T-helper 17 cell (primary cell): ENCODE results near the gene GRK7. TPM values are rescaled to one million over a fixed set of nuclear protein-coding genes. Genes with fewer than 3 reads are reported as not detected.
"Not testable (repeated sequence)": the region's sequence is repeated elsewhere in the genome, so short reads cannot be mapped to it uniquely, and the experiment has no call there.

Experiments
- ATAC-seq: fragments of 150-1000 bp; cut with Tn5 transposase; 2 replicates; pipeline ENCODE4 v1.10.0; 2021; ENCODE audit warnings: mild to moderate bottlenecking, moderate library complexity
- DNase-seq, 3 donors: peaks; one replicate each; pipeline versions ENCODE4 v3.0.0 to v3.0.0-alpha.2; 2020 to 2021
- H3K9me3 ChIP-seq: one replicate; pipeline ENCODE4 v1.7.0; 2013; ENCODE audit warnings: low read length, mild to moderate bottlenecking; ENCODE audit not compliant: control insufficient read depth, poor library complexity, severe bottlenecking
- H3K27ac Mint-ChIP-seq: one replicate; pipeline ENCODE4 v1.8.0; 2022; ENCODE audit warnings: mild to moderate bottlenecking, moderate library complexity, mixed read lengths
- H3K27me3 Mint-ChIP-seq: one replicate; pipeline ENCODE4 v1.8.0; 2022; ENCODE audit warnings: mixed read lengths
- H3K36me3 Mint-ChIP-seq: one replicate; pipeline ENCODE4 v1.8.0; 2022; ENCODE audit warnings: low read depth, mixed read lengths
- H3K4me1 Mint-ChIP-seq: one replicate; pipeline ENCODE4 v1.8.0; 2022; ENCODE audit warnings: mild to moderate bottlenecking, mixed read lengths
- H3K4me3 Mint-ChIP-seq: one replicate; pipeline ENCODE4 v1.8.0; 2022; ENCODE audit warnings: mild to moderate bottlenecking, moderate library complexity, mixed read lengths
- total RNA-seq, 4 donors: library from RNA in 2 of 4; stranded (reverse) in 2 of 4; gene quantifications; one replicate each; pipeline ENCODE4 v1.2.3 and lab custom pipeline; 2022 to 2026

The GRK7 gene
- total RNA-seq, 2 donors from 2014 or later, result 0.18 to 0.20 TPM

DNA sequence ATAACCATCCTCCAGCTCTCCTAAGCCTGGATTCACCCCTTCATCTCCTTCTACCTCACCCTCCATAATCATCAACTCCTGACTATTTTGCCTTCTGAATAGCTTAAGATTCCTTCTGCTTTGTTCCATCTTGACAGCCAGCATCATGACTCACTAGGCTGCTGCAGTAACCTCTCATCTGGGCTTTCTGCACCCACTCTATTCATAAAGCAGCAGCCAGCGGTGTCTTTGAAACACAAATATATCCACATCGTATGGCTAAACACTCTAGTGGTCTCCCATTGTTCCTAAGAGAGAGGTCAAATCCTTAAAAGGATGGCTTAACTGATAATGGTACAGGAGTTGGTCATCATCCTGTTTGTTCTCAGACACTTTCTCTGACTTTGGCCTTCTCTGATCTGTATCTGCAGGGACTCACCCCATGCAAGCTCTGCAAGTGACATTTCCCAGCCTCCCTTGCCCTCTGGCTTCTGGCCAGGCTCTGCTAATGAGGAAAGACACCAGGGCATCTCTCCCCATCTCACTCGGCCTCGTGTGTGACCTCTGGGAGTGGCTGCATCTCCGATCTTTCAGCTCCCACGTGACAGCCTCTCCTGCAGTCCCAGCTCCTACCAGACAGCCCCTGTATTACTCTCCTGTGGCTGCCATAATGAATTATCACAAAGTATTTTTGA is 6.2 kb downstream of the GRK7 start:
- ATAC-seq (no peak), DNase-seq (no peak)
- no peaks in the 10 kb centered on the region for H3K9me3 ChIP-seq
- no peaks in the 10 kb centered on the region for H3K27me3 Mint-ChIP-seq
- no peak overlapping the region for H3K4me3 Mint-ChIP-seq
- H3K4me1 Mint-ChIP-seq, result peaks cover 7% of the 10 kb centered on the region
- peaks cover 7% of the 10 kb centered on the region for H3K36me3 Mint-ChIP-seq
- H3K27ac Mint-ChIP-seq, result no peak overlapping the region

DNA sequence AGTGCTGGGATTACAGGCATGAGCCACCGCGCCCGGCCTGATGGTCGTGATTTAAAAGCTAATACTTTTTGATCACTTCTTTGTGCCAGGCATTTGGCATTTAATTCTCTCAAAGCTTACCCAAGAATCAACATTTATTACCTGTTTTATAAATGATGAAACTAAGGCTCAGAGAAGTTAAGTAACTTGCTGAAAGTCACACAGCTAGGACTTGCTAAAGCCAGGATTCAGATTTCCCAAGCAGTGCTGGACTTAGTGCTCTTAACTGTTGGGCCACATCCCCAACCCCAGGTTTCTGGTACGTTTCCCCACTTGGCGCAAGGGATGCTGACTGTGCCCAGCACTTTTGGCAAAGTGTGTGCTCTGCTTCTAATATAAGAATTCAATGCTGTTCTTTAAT is 10.5 kb downstream of the GRK7 start:
- H3K27me3 Mint-ChIP-seq, result no peaks in the 10 kb centered on the region
- H3K4me3 Mint-ChIP-seq, result no peak overlapping the region
- peaks cover 5% of the 10 kb centered on the region for H3K36me3 Mint-ChIP-seq
- peaks cover 5% of the 10 kb centered on the region for H3K4me1 Mint-ChIP-seq
- no peaks in the 10 kb centered on the region for H3K9me3 ChIP-seq
- ATAC-seq, result no peak
- H3K27ac Mint-ChIP-seq, result no peak overlapping the region
- DNase-seq, result no peak

DNA sequence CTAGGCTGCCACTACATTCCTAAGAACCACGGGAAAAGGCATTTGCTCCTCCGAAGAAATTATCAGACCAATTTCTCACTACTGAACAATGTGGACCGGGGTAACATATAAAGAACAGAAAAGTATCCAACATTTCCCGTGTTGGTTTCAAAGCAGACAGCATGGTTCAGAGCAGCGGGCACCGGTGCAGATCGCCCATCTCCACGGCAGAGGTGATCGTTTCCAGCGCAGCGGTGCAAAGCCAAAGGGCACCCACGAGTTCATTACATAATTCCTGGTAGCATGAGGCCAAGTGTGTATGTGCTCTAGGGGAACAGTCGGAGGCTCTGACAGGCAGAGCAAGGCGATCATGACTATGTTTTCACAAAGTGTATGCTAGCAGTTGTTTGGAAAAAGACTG is 13.2 kb downstream of the GRK7 start:
- Mint-ChIP-seq H3K27me3 (no peaks in the 10 kb centered on the region), H3K4me3 (no peak overlapping the region), H3K27ac (no peak overlapping the region), H3K4me1 (no peaks in the 10 kb centered on the region), H3K36me3 (peaks cover 3% of the 10 kb centered on the region)
- no peak for ATAC-seq
- H3K9me3 ChIP-seq, result no peaks in the 10 kb centered on the region
- DNase-seq, result no peak

DNA sequence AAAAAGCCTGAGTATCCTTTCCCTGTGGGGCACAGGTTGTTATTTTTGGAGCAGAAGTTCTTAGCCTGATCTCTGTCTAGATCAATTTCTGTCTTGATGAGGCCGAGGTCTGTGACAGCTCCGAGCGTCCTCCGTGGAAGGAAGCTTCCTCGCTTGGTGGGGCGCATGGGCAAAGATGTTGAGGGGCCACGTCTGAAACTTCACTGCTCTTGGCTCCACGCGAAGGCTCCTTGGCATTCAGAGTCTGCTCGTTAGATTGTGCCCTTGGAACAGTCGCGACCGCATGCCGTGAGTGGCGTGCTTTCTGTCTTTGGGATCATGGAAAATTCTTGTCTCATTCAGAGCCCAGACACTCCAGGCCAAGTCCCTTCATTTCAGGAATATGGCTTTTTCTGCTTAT is 13.7 kb downstream of the GRK7 start:
- DNase-seq (no peak), ATAC-seq (no peak)
- no peaks in the 10 kb centered on the region for H3K9me3 ChIP-seq
- peaks cover 3% of the 10 kb centered on the region for H3K36me3 Mint-ChIP-seq
- H3K4me3 Mint-ChIP-seq, result no peak overlapping the region
- H3K27ac Mint-ChIP-seq, result no peak overlapping the region
- H3K27me3 Mint-ChIP-seq, result no peaks in the 10 kb centered on the region
- H3K4me1 Mint-ChIP-seq, result no peaks in the 10 kb centered on the region

DNA sequence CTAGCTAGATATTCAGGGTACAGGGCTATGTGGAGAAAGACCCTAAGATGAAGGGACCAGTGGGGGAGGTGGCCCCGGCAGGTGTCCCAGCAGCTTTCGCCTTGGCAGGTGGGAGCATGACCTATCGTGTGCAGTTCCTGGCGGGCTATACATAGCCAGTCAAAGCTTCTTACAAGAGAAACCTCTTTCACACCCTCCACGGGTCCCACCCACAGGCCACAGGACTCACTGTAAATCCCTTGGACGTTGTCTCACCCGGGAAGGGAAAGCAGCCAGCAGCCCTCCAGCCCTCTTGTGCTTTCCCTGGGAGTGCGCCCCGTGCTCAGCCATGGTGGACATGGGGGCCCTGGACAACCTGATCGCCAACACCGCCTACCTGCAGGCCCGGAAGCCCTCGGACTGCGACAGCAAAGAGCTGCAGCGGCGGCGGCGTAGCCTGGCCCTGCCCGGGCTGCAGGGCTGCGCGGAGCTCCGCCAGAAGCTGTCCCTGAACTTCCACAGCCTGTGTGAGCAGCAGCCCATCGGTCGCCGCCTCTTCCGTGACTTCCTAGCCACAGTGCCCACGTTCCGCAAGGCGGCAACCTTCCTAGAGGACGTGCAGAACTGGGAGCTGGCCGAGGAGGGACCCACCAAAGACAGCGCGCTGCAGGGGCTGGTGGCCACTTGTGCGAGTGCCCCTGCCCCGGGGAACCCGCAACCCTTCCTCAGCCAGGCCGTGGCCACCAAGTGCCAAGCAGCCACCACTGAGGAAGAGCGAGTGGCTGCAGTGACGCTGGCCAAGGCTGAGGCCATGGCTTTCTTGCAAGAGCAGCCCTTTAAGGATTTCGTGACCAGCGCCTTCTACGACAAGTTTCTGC is 15.0 kb downstream of the GRK7 start:
- peaks cover 3% of the 10 kb centered on the region for H3K36me3 Mint-ChIP-seq
- DNase-seq (no peak), ATAC-seq (no peak)
- H3K27me3 Mint-ChIP-seq, result no peaks in the 10 kb centered on the region
- H3K4me1 Mint-ChIP-seq, result peaks cover under 1% of the 10 kb centered on the region
- no peaks in the 10 kb centered on the region for H3K9me3 ChIP-seq
- no peak overlapping the region for H3K27ac Mint-ChIP-seq
- H3K4me3 Mint-ChIP-seq, result no peak overlapping the region

DNA sequence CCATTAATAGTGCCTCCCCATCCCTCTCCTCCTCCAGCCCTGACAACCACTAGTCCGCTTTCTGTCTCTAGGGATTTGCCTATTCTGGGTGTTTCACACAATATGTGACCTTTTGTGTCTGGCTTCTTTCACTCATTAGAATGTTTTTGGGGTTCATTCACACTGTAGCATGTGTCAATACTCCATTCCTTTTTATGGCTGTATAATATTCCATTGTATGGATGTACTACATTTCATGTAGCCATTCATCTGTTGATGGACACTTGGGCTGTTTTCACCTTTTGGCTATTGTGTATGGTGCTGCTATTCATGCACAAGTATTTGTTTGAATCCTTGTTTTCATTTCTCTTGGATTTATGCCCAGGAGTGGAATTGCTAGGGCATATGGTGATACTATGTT is 16.5 kb downstream of the GRK7 start:
- ATAC-seq (no peak), DNase-seq (no peak)
- Mint-ChIP-seq H3K4me3 (no peak overlapping the region), H3K4me1 (peaks cover 2% of the 10 kb centered on the region), H3K27ac (no peak overlapping the region), H3K36me3 (peaks cover 3% of the 10 kb centered on the region), H3K27me3 (no peaks in the 10 kb centered on the region)
- H3K9me3 ChIP-seq, result no peaks in the 10 kb centered on the region

DNA sequence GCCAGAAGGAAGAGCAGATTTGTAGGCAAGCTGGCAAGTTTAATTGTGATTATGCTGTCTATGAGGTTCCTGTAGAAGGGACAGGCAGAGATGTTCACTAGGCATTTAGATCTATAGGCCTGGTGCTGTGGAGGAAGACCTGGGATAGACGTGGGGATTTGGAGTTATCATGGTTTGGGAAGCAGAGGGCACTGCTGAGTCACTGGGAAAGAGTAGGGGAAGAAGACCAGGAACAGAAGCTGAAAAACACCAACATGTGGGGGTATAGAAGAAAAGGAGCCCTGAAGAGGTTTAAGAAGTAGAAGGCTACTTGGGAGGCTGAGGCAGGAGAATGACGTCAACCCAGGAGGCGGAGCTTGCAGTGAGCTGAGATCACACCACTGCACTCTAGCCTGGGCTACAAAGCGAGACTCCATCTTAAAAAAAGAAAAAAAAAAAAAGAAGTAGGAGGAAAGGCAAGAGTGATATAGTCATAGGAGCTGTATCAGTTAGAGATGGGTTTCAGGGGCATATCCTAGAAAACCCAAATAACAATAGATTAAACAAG is 19.3 kb downstream of the GRK7 start:
- H3K9me3 ChIP-seq, result no peaks in the 10 kb centered on the region
- no peak overlapping the region for H3K27ac Mint-ChIP-seq
- DNase-seq (no peak), ATAC-seq (no peak)
- H3K27me3 Mint-ChIP-seq, result no peaks in the 10 kb centered on the region
- peaks cover 2% of the 10 kb centered on the region for H3K4me1 Mint-ChIP-seq
- H3K4me3 Mint-ChIP-seq, result no peak overlapping the region
- peaks cover 3% of the 10 kb centered on the region for H3K36me3 Mint-ChIP-seq

DNA sequence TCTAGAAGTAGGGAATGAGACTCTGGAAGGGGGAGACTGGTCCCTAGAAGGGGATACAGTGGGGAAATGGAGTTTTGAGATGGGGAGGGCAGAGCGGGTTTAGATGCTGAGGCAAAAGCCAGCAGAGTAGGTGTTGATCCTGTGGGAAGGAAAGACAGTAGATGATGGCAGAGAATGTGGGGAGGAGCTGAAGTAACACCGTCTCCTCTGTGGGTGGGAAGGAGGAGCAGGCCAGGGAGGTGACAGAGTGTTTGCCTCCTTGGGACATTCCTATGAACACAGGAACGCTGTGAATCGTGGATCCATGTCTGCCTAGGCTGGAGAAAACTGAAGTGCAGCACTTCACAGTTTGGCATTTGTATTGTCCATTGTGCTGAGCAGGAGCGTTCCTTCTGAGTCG is 20.4 kb downstream of the GRK7 start:
- Mint-ChIP-seq H3K4me1 (peaks cover 5% of the 10 kb centered on the region), H3K27ac (no peak overlapping the region), H3K27me3 (no peaks in the 10 kb centered on the region), H3K36me3 (peaks cover 3% of the 10 kb centered on the region), H3K4me3 (no peak overlapping the region)
- no peaks in the 10 kb centered on the region for H3K9me3 ChIP-seq
- DNase-seq, result no peak
- no peak for ATAC-seq

DNA sequence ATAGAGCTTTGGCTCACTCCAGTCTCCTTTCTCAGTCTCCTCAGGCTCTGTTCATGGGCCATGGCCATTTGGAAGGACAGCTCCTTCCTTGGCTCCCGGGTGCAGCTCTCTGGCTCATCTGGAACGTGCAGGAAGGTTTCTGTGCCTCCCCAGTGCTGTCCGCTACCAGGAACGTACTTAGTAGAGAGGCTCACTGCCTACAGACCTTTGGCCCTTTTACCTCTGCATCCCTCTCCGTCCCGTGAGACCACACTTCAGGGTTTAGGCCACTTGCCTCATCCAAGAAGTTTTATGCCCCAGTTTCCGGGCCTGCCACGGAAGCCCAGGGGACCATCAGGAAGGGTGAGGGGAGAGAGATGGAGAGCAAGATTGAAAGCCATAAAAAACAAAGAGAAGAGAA is 20.9 kb downstream of the GRK7 start:
- Mint-ChIP-seq H3K4me3 (no peak overlapping the region), H3K27me3 (no peaks in the 10 kb centered on the region), H3K4me1 (peaks cover 5% of the 10 kb centered on the region), H3K27ac (no peak overlapping the region), H3K36me3 (peaks cover 3% of the 10 kb centered on the region)
- H3K9me3 ChIP-seq, result no peaks in the 10 kb centered on the region
- DNase-seq (no peak), ATAC-seq (no peak)

DNA sequence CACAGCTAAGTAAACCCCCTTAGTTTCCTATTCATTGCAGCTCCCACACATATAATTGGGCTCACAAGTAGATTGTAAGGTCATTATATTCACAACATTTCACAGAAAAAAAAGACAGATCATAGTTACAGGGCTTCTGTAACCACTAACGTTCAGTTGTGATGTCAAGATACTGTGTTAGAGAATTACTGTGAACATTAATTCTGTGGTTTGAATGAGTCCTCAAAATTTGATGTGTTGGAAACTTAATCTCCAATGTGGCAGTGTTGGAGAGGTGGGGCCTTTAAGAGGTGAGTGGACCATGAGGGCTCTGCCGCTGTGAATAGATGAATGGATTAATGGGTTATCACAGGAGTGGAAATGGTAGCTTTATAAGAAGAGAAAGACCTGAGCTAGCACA is 21.3 kb downstream of the GRK7 start:
- ATAC-seq, result no peak
- Mint-ChIP-seq H3K36me3 (peaks cover 3% of the 10 kb centered on the region), H3K4me3 (no peak overlapping the region), H3K27ac (no peak overlapping the region), H3K27me3 (no peaks in the 10 kb centered on the region), H3K4me1 (peaks cover 5% of the 10 kb centered on the region)
- H3K9me3 ChIP-seq, result no peaks in the 10 kb centered on the region
- no peak for DNase-seq

DNA sequence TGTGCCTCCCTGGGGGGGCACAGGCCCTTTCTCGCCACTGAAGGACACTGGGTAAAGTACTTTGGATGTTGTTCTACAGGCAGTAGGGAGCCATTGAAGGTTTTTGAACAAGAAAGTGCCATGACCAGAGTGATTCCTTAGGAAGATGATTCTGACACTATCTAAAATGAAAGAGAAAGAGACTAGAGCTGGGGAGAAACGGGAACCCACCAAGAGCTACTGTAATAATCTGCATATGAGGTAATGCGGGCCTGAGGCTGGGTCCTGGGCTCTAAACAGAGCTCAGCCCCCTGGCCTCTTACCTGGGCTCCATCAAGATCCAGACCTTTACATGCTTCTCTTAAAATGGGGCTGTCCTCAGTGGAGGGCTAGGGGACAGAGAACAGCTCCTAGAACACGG is 24.9 kb downstream of the GRK7 start:
- ATAC-seq (no peak), DNase-seq (no peak)
- Mint-ChIP-seq H3K4me1 (peaks cover 5% of the 10 kb centered on the region), H3K4me3 (peak overlapping the region; percentile 21), H3K27ac (peak overlapping the region; percentile 27), H3K27me3 (no peaks in the 10 kb centered on the region), H3K36me3 (no peaks in the 10 kb centered on the region)
- no peaks in the 10 kb centered on the region for H3K9me3 ChIP-seq

DNA sequence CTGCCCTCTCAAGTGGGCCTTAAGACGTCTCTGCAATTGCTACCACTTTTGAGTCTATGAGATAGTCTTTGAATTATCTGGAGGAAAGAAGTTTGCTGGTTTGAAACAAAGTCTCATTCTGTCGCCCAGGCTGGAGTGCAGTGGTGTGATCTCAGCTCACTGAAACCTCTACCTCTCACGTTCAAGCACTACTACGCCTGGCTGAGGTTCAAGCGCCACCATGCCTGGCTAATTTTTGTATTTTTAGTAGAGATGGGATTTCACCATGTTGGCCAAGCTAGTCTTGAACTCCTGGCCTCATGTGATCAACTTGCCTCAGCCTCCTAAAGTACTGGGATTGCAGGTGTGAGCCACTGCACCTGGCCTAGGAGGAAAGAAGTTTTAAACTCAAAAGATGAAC is 25.5 kb downstream of the GRK7 start:
- not testable (repeated sequence) for H3K4me3 Mint-ChIP-seq, H3K9me3 ChIP-seq, DNase-seq, ATAC-seq, H3K27ac Mint-ChIP-seq, H3K4me1 Mint-ChIP-seq, H3K36me3 Mint-ChIP-seq, H3K27me3 Mint-ChIP-seq

DNA sequence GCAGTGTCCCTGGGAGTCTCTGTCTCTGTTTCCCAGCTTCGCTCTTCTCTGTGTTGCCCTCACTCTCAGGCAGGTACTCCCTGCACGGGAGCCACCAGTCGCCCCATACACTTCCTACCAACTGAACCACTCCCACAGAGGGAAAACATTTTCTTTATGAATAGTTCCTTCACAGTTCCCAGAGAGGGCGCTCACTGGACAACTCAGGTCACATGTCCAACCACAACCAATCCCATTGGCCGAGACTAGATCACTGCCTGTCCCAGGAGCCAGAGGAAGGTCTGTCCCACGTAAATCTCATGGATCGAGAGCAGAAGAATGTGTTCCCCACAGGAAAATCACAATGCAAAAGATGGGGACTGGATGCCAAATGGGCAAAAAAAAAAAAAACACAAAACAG is 26.1 kb downstream of the GRK7 start:
- Mint-ChIP-seq H3K27me3 (no peaks in the 10 kb centered on the region), H3K27ac (no peak overlapping the region), H3K36me3 (no peaks in the 10 kb centered on the region), H3K4me3 (no peak overlapping the region), H3K4me1 (peaks cover 9% of the 10 kb centered on the region)
- no peak for ATAC-seq
- DNase-seq, result no peak
- no peaks in the 10 kb centered on the region for H3K9me3 ChIP-seq
